ENCODE measurements around the gene HLA-DQB2.

HLA-DQB2 gene

DNA sequence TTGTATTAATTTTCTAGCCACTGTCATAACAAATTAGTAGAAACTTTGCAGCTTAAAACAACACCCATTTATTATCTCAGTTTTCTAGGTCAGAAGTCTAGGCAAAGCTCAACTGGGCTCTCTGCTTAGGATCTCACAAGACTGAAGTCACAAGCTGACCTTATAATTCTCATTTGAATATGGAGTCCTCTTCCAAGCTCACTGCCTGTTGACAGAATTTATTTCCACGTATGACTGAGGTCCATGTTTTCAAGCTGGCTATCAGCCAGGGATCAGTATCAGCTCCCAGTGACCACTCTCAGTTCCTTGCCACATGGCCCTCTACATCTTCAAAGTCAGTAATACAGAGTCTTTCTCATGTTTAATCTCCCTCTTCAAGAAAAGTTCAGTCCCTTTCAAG lies 11.7 kb upstream of the HLA-DQB2 start:
- Histone ChIP-seq H3K9ac (ENCODE audit: low read length) (no peak overlapping the region), H2AFZ (ENCODE audit: low read length) (no peak overlapping the region), H3K4me3 (ENCODE audit: low read length) (no peak overlapping the region), H3K4me1 (ENCODE audit: low read length) (no peaks in the 10 kb centered on the region; the same call in 1 of the 2 replicates), H3K79me2 (ENCODE audit: low read length) (no peaks in the 10 kb centered on the region), H3K27me3 (replicated peaks; ENCODE audit: insufficient read depth, low read length) (no peaks in the 10 kb centered on the region; the same call in 1 of the 2 replicates), H4K20me1 (ENCODE audit: insufficient read depth, low read length) (no peaks in the 10 kb centered on the region), H3K36me3 (replicated peaks; ENCODE audit: insufficient read depth, low read length) (no peaks in the 10 kb centered on the region), H3K9me2 (replicated peaks; ENCODE audit: insufficient read depth, low read length) (no peaks in the 10 kb centered on the region), H3K9me3 (replicated peaks; ENCODE audit: insufficient read depth, low read length) (no peaks in the 10 kb centered on the region), H3K27ac (ENCODE audit: low read length) (no peak overlapping the region), H3F3A (ENCODE audit: insufficient read depth, low read length) (no peaks in the 10 kb centered on the region), H3K4me2 (ENCODE audit: low read depth, low read length) (no peak overlapping the region)
- no peak for DNase-seq
- TF ChIP-seq EZH2 (optimal IDR thresholded peaks at IDR 0.05; ENCODE audit: low read depth, low read length) (no peak), EZH2phosphoT487 (IDR thresholded peaks at IDR 0.05; ENCODE audit: low read length) (no peak)
- TF ChIP-seq, protein P1, sequence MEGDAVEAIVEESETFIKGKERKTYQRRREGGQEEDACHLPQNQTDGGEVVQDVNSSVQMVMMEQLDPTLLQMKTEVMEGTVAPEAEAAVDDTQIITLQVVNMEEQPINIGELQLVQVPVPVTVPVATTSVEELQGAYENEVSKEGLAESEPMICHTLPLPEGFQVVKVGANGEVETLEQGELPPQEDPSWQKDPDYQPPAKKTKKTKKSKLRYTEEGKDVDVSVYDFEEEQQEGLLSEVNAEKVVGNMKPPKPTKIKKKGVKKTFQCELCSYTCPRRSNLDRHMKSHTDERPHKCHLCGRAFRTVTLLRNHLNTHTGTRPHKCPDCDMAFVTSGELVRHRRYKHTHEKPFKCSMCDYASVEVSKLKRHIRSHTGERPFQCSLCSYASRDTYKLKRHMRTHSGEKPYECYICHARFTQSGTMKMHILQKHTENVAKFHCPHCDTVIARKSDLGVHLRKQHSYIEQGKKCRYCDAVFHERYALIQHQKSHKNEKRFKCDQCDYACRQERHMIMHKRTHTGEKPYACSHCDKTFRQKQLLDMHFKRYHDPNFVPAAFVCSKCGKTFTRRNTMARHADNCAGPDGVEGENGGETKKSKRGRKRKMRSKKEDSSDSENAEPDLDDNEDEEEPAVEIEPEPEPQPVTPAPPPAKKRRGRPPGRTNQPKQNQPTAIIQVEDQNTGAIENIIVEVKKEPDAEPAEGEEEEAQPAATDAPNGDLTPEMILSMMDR (IDR thresholded peaks at IDR 0.05; ENCODE audit: low read length): no peak

GRCh38 chr6:32774426-32774825 lies 11.1 kb upstream of the HLA-DQB2 start:
- Histone ChIP-seq H3K36me3 (replicated peaks; ENCODE audit: insufficient read depth, low read length) (no peaks in the 10 kb centered on the region), H3K4me3 (ENCODE audit: low read length) (no peak overlapping the region), H3K9me2 (replicated peaks; ENCODE audit: insufficient read depth, low read length) (no peaks in the 10 kb centered on the region), H3F3A (ENCODE audit: insufficient read depth, low read length) (no peaks in the 10 kb centered on the region), H3K9ac (ENCODE audit: low read length) (no peak overlapping the region), H3K27me3 (replicated peaks; ENCODE audit: insufficient read depth, low read length) (no peaks in the 10 kb centered on the region; the same call in 1 of the 2 replicates), H3K9me3 (replicated peaks; ENCODE audit: insufficient read depth, low read length) (no peaks in the 10 kb centered on the region), H3K4me2 (ENCODE audit: low read depth, low read length) (no peak overlapping the region), H3K79me2 (ENCODE audit: low read length) (no peaks in the 10 kb centered on the region), H3K27ac (ENCODE audit: low read length) (no peak overlapping the region), H2AFZ (ENCODE audit: low read length) (no peak overlapping the region), H3K4me1 (ENCODE audit: low read length) (no peaks in the 10 kb centered on the region; the same call in 1 of the 2 replicates), H4K20me1 (ENCODE audit: insufficient read depth, low read length) (no peaks in the 10 kb centered on the region)
- TF ChIP-seq EZH2 (optimal IDR thresholded peaks at IDR 0.05; ENCODE audit: low read depth, low read length) (no peak), EZH2phosphoT487 (IDR thresholded peaks at IDR 0.05; ENCODE audit: low read length) (no peak)
- TF ChIP-seq, protein P1 (IDR thresholded peaks at IDR 0.05; ENCODE audit: low read length): no peak
- DNase-seq: no peak

DNA sequence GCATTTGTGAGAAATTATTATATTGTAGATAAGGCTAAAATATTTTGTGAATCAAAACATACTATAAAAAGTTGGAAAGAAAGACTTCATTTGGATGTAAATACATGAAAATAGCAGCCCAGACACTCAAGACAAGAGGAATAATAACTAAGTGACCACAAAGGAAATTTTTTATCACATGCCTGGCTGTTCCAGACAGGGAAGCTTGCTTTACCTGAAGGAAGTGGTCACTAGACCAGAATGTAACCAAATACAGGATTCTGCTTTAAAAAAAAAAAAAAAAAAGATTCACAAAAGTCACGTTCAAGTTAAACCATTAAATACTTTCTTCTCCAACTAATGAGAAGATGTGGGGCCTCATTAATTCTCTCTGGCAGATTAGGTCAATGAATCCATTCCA lies 9.3 kb upstream of the HLA-DQB2 start:
- no peaks in the 10 kb centered on the region for H4K20me1 ChIP-seq (ENCODE audit: insufficient read depth, low read length)
- no peaks in the 10 kb centered on the region; the same call in 1 of the 2 replicates for H3K4me1 ChIP-seq (ENCODE audit: low read length)
- no peaks in the 10 kb centered on the region for H3F3A ChIP-seq (ENCODE audit: insufficient read depth, low read length)
- no peak overlapping the region for H3K9ac ChIP-seq (ENCODE audit: low read length)
- H3K79me2 ChIP-seq (ENCODE audit: low read length): no peaks in the 10 kb centered on the region
- H3K4me2 ChIP-seq (ENCODE audit: low read depth, low read length): no peak overlapping the region
- H3K9me2 ChIP-seq (replicated peaks; ENCODE audit: insufficient read depth, low read length): no peaks in the 10 kb centered on the region
- no peaks in the 10 kb centered on the region for H3K36me3 ChIP-seq (replicated peaks; ENCODE audit: insufficient read depth, low read length)
- H3K4me3 ChIP-seq (ENCODE audit: low read length): no peak overlapping the region
- no peaks in the 10 kb centered on the region for H3K9me3 ChIP-seq (replicated peaks; ENCODE audit: insufficient read depth, low read length)
- H3K27ac ChIP-seq (ENCODE audit: low read length): no peak overlapping the region
- H2AFZ ChIP-seq (ENCODE audit: low read length): no peak overlapping the region
- H3K27me3 ChIP-seq (replicated peaks; ENCODE audit: insufficient read depth, low read length): no peaks in the 10 kb centered on the region; the same call in 1 of the 2 replicates
- TF ChIP-seq EZH2phosphoT487 (IDR thresholded peaks at IDR 0.05; ENCODE audit: low read length) (no peak), EZH2 (optimal IDR thresholded peaks at IDR 0.05; ENCODE audit: low read depth, low read length) (no peak)
- TF ChIP-seq, protein P1 (IDR thresholded peaks at IDR 0.05; ENCODE audit: low read length): no peak
- DNase-seq: no peak
